HG03196 (cell line): ENCODE data around the gene IL1A.
A peak's percentile ranks its signal among the peaks of the same experiment; 100 is the strongest.
"Not testable (repeated sequence)": the region's sequence is repeated elsewhere in the genome, so short reads cannot be mapped to it uniquely, and the experiment has no call there.

ENCODE experiments used
- ATAC-seq: cut with Tn5 transposase; IDR thresholded peaks from one replicate; pipeline ENCODE4 v1.9.1; 2021; ENCODE audit not compliant: unreplicated experiment

Gene IL1A, protein sequence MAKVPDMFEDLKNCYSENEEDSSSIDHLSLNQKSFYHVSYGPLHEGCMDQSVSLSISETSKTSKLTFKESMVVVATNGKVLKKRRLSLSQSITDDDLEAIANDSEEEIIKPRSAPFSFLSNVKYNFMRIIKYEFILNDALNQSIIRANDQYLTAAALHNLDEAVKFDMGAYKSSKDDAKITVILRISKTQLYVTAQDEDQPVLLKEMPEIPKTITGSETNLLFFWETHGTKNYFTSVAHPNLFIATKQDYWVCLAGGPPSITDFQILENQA

DNA sequence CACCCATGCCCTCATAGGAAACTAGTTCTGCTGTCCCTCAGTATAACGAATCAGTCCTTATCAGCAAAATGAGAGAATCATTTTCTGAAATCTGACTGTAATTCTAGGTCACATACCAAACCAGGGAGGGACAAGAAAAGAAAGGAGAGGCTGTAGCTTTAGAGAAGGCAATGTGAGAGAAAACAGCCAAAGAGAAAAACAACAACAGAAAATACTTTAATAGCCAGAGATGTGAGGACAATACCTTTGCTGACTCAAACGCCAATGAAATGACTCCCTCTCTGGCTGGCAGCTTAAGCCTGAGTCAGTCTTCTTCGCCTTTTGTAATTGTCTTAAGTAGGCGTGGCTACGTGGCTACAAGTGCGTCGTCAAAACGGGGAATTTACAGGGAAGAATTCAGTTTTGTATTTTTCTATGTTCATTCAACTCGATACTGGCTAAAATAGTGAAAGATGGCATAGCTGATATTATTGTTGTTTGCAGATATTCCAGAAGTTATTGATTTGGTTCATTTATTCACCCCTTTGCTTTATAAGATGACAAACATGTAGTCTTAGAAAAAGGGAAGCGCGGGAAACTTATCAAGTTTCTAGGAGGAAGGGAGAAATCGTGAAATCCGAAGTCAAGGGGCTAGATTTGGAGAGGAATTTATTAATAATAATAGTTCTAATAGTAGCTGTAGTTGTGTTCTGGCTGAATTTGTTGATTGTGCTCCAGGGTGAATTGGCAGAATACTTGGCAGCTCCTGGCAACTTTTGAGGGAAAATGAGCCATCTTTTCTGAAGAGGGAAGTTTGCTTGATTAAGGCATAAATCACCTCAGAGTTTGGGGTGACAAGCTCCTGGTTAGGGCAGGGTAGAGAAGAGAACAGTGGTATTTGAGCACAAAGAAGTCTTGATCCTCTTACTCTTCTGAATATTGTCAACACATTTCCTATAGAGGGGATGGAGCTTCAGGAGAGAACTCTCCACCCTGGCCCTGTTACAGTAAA is at the start of gene IL1A:
TSS of gene IL1A (minus strand) at position 295 of the 991 bp plus-strand sequence. CDS start 723 bp downstream, outside the sequence.
- ATAC-seq = no peak

DNA sequence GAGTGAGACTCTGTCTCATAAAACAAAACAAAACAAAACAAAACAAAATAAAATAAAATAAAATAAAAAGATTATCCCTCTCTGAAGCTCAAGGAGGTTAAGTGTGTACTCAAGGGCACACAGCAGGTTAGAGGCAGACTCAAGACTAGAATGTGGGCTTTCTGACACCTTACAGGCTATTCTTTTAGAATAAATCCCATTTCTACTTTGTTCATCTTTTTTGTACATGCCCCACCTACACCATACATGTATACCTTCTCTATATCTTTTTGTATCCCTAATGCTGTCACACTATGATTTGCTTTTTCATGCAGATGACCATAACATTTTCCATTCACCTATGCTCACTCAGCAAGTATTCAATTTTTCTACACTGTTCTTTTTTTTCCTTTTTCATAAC is 49.7 kb upstream of the IL1A start:
- no peak for ATAC-seq

DNA sequence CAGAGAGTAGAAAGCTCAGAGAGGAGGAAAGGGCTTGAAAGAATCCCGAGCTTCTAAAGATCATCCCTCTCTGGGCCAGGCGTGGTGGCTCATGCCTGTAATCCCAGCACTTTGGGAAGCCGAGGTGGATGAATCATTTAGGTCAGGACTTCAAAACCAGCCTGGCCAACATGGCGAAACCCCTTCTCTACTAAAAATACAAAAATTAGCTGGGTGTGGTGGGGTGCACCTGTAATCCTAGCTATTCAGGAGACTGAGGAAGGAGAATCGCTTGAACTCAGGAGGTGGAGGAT is 49.3 kb upstream of the IL1A start:
- not testable (repeated sequence) for ATAC-seq

DNA sequence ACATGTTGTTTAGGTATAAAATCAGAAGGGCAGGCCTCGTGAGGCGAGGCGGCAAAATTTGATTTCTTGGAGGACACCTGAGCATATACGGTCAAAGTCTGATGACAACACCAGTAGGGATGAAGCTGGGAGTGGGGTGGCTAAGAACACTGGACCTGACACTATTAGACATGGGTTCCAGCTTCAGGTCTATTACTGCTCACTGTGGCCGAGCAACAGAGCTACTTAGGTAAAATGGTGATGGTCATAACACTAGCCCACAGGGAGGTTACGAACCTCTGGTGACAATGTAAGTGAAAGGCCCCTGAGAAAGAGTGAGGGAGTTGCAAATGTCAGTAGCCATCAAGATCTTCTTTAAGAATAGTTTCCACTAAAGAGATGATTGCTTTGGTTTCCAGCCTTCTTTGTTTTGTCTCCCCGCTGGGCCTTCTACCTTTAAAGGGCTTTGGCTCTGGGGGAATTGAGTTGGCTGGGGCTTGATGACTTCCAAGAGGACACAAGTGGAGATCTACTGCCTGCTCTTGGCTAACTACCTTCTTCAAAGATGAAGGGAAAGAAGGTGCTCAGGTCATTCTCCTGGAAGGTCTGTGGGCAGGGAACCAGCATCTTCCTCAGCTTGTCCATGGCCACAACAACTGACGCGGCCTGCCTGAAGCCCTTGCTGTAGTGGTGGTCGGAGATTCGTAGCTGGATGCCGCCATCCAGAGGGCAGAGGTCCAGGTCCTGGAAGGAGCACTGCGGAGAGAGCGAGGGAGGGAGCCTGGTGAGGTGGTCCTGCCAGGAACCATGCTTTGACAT is 48.7 kb upstream of the IL1A start:
- ATAC-seq = no peak

DNA sequence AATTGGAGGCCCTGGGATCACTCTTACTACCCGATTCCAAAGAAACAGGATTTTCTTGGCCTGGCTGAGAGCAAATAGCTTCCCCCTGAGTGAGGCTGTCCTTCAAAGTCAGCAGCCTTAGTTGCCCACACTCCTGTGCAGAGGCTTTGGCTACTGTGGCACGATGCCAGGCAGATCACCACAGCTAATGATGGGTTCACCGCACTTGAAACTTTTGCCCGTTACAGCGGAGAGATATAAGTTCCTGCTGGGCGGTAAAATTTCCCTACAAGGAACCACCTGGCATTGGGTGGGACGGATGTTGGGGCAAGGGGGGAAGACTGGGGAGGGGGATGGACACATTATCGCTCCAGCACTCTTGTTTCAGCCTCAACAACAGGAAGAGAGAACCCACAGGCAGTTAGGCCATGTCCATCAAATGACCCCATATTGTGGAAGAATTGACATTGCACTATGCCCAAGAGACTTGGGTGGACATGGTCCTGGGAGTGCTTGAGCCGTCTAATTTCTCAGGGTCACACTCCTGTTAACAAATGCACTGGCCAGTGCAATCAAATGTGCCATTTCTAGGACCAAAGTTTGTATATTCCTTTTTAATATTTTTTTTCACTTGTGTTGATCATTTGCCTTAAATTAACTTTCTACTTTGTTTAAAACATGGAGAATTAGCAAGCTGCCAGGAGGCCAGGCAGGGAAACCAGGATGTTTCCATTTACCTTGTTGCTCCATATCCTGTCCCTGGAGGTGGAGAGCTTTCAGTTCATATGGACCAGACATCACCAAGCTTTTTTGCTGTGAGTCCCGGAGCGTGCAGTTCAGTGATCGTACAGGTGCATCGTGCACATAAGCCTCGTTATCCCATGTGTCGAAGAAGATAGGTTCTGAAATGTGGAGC is 47.9 kb upstream of the IL1A start:
- ATAC-seq = no peak

DNA sequence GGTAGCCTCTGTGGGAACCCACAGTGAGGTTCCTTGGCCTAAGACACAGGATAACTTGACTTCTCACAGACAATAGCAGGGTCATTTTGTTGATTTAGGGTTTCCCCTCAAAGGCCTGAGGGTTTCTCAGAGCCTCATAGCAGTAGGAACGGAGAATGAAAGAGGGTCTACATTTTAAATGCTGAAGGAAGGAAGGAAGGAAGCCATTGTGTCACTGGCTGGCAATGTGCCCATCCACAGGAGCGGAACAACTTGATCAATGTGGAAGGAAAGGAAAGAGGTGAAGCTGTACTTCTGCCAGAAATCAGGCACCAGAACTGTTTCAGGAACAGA is 47.2 kb upstream of the IL1A start:
- no peak for ATAC-seq

DNA sequence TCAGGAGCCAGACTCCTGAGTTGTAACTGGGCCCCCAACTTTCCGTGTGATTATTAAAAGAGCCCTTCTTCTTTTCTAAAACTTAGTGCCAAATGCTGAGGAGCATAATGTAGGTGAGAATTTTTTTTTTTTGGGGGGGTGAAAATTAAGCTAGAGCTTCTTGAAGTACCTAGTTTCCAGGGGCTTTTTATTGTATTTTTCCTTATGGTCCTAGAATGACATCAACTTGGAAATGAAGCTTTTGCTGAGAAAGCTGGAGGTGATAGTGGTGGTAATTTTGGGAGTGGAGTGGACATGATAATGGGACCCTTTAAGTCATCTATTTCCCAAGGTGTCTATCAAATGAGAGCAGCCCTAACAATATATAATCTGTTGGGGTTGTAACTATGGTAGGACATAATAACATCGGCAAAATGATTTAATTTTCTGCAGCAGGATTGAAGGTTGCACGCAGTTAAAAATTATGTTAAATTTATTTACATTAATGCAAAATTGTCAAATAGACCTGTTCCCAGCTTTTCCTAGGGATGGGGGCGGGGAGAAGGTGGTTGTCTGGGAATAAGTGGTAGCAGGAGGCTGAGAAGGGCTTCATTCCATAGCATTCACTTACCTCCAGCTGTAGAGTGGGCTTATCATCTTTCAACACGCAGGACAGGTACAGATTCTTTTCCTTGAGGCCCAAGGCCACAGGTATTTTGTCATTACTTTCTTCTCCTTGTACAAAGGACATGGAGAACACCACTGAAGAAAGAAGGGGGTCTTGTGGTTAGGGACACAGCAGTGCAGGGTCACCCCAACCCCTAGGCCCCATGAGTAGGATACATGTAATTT is 46.6 kb upstream of the IL1A start:
- ATAC-seq = no peak

DNA sequence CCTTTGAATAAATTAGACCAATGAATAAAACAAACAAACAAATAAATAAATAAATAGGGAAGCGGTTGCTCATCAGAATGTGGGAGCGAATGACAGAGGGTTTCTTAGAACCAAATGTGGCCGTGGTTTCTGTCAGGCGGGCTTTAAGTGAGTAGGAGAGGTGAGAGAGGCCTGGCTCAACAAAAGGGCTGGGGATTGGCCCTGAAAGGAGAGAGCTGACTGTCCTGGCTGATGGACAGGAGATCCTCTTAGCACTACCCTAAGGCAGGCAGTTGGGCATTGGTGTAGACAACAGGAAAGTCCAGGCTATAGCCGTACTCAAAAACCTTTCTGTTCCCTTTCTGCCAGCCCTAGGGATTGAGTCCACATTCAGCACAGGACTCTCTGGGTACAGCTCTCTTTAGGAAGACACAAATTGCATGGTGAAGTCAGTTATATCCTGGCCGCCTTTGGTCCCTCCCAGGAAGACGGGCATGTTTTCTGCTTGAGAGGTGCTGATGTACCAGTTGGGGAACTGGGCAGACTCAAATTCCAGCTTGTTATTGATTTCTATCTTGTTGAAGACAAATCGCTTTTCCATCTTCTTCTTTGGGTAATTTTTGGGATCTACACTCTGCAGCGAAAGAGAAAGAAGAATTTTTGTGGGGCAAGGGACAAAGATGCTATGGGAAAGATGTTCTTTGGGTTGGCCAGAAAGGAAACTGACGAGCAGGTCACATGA is 45.8 kb upstream of the IL1A start:
- ATAC-seq = no peak

DNA sequence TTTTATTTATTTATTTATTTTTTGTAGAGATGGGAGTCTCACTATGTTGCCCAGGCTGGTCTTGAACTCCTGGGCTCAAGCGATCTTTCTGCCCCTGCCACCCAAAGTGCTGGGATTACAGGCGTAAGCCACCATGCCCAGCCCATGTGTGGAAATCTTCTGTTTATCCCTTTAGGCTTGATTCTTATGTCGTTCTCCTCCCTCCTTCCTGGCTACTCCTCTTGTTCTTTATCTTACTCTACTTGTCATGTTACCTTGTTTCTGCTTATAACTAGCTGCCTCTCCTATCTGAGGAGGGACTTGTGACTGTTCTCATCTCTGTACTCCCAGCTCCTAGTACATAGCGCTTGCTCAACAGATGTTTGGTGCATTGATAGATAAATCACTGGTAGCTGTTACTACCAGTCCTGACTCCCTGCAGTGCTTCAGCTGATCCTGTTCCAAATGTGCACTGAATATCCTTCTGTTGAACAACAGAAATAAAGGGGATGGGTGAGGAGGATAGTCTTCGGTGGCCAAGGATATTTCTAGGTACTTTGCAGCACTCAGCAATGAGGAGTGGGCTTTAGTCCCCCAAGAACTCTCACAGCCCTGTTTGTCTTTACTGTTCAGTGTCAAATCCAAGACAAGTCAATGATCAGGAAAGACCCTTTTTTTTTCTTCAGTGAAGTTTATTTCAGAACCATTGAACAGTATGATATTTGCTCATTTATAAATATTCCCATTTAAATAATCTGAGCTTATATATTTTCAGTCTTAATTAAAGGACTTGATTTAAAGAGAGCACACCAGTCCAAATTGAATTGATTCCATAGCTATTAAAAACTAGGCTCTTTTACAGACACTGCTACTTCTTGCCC is 45.0 kb upstream of the IL1A start:
- no peak for ATAC-seq

DNA sequence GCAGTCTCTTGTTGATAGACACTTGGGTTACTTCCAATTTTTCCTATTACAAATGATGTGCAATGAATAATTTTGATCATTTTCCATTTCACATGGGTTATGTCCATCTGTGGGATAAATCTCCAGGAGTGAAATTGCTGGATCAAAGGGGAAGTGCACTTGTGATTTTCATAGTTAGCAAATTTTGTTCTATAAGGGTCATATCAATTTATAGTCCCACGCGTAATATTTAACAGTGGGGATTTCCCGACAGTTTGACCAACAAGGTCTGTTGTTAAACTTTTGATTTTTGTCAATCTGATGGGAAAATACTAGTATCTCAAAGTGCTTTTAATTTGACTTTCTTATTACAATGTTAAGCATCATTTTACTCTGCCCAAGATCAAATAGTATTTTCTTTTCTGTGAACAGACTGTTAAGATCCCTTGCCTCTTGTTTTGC is 44.0 kb upstream of the IL1A start:
- ATAC-seq = no peak

DNA sequence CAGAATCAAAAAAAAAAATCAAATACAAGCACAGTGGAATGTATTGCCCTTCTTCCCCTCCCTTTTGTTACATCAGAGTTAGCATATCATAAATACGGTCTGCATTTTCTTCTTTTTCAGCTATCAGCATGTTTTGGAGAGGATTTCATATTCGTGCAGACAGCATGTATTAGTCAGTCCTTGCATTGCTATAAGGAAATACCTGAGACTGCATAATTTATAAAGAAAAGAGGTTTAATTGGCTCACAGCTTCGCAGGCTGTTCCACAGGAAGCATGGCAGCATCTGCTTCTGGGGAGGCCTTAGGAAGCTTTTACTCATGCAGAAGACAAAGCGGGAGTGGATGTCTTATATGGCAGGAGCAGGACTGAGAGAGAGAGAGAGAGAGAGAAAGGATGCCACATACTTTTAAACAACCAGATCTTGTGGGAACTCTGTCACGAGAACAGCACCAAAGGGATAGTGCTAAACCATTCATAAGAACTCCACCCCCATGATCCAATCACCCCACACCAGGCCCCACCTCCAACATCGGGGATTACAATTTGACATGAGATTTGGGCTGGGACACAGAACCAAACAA is 43.4 kb upstream of the IL1A start:
- no peak for ATAC-seq

DNA sequence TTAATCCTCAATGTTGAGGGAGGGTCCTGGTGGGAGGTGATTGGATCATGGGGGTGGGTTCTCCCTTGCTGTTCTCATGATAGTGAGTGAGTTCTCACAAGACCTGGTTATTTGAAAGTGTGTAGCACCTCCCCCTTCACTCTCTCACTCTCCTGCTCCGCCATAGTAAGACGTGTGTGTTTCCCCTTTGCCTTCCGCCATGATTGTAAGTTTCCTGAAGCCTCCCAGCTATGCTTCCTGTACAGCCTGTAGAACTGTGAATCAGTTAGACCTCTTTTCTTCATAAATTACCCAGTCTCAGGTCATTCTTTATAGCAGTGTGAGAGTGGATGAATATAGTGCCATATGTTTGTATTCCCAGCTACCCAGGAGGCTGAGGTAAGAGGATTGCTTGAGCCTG is 42.7 kb upstream of the IL1A start:
- ATAC-seq = no peak

DNA sequence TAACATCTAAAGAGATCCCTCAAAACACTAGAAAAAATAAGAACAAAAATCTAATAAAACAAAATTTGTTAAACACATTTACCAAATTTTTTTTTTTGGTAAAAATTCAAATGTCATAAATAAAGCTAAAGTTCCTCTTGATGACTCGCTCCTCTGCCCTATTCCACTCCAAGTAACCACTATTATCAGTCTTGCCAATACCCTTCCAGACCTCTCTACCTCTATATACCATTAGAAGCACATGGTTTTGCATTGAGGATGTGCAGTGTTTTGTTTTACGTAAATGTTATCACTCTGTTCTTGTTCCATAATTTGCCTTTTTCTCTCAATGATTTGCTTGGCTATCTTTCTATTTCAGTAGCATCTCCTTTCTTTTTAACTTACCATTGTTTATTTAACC is 41.4 kb upstream of the IL1A start:
- ATAC-seq = no peak

DNA sequence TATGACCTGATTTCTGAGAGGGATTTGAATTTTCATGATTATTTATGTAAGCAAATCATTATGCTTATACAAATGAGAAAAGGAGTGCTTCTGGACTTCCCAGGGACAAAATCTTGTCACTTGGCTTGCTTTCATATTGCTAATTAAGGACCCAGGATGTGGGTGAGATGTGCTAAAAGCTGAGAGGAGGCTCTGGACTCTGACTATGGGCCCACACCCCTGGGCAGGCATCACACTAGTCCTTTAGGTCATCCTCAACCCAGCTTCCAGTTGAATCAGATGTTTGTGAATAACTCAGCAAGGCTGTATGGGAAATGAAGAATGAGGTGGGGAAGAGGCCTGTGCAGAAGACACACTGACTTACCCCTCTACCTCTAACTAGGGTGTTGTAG is 40.4 kb upstream of the IL1A start:
- no peak for ATAC-seq

DNA sequence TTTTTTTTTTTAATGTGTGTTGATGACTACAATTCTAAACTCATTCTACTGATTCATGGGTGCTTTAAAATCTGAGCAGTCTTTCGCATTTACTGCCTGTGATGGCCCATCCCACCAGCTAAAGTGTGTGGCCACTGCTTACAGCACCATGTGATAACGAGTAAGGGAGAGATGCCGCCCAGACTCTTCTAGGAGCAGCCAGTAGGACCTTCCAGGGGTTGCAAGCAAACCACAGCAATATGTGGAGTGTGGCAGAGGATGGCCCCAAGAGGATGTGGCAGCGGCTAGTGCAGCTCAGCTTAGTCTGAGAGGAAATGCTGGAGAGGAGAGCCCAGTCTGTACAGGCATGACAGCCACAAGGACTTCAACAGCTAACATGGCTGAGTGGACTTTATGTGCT is 37.4 kb upstream of the IL1A start:
- ATAC-seq = no peak

DNA sequence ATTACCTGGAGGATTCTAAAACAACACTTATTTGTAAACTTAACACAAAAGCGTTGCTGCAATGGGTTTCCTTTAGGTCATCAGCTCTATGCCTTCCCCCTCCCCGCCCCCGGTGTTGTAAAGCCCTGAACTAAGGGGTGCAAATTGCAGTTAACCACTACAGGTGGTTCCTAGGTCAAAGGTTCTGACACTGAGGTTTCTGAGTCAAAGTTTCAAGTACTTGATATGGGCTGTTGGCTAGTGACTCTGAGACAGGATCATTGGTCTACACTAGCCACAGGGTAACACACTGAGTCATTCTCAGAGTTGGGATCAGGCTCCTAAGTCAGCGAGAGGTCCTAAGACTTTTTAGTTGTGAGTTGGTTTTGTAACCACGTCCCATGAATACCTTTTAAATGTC is 36.8 kb upstream of the IL1A start:
- peak; percentile 70 for ATAC-seq

DNA sequence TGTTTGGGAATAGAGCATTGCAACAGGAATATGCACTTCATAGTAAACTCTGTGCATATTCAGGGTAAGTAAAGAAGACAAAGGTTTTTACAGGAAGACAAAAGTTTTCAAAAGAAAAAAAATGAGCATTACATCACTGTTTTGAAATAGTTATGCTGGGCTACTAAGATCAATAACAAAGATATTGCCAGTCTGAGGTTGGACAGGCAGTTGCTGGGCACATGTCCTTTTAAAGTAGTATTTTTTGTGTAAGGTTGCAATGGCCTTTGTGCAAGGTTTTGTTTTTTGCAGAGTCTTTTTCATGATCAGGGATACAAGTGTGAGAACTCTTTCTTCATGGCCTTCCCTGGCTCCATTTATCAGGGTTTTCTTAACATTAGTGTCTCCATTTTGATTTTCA is 36.0 kb upstream of the IL1A start:
- ATAC-seq = no peak

DNA sequence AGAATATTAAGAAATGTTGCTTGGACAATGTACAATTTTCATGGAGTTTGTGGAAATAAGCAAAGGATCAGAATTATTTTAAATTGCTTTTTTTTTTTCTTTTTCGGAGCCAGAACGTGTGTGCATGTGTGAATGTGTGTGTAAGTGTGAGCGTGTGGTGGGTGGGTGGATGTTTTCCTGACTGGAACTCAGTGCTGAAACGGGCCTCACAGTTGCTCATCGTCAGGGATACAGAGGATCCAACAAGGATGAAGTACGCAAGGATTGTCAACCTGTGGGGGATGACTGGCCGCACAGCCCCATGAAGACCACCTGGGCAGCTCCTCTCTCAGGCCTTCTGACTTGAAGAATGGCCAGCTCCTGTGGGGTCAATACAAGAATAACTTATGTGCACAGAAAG is 34.8 kb upstream of the IL1A start:
- no peak for ATAC-seq
